Astrocyte (in vitro differentiated cells and primary cell): Measurements from ENCODE around the gene POLD2. TPM values are rescaled to one million over a fixed set of nuclear protein-coding genes. Genes with fewer than 3 reads are reported as not detected.

Experiments
- DNase-seq: peaks from one replicate; pipeline ENCODE4 v3.0.0-alpha.2; 2010; ENCODE audit warnings: low read depth
- FAIRE-seq: peaks from 2 replicates; lab custom pipeline; 2011; peaks lifted over from hg19 to GRCh38; lab: Jason Lieb, UNC
- H2AFZ ChIP-seq: 2 replicates; pipeline ENCODE4 v1.6.0; 2012; ENCODE audit warnings: low read depth, low read length, inconsistent platforms
- H3K27ac ChIP-seq: 2 replicates; pipeline ENCODE4 v1.5.1; 2011; ENCODE audit warnings: low read depth, low read length, inconsistent platforms
- H3K27me3 ChIP-seq: 2 replicates; pipeline ENCODE4 v1.6.0; 2011; ENCODE audit warnings: low read length, inconsistent platforms; ENCODE audit not compliant: insufficient read depth
- H3K36me3 ChIP-seq: 2 replicates; pipeline ENCODE4 v1.5.1; 2011; ENCODE audit warnings: low read length, inconsistent platforms; ENCODE audit not compliant: insufficient read depth
- H3K4me1 ChIP-seq: 2 replicates; pipeline ENCODE4 v1.5.1; 2011; ENCODE audit warnings: low read length, inconsistent platforms; ENCODE audit not compliant: insufficient read depth
- H3K4me2 ChIP-seq: 2 replicates; pipeline ENCODE4 v1.6.0; 2012; ENCODE audit warnings: low read length, inconsistent platforms
- H3K4me3 ChIP-seq: 2 replicates; pipeline ENCODE4 v1.5.1; 2011; ENCODE audit warnings: low read depth, mild to moderate bottlenecking, low read length, inconsistent platforms; ENCODE audit not compliant: insufficient read depth
- H3K79me2 ChIP-seq: 2 replicates; pipeline ENCODE4 v1.6.0; 2012; ENCODE audit warnings: mild to moderate bottlenecking, low read length, inconsistent platforms; ENCODE audit not compliant: insufficient read depth
- H3K9ac ChIP-seq: 2 replicates; pipeline ENCODE4 v1.6.0; 2012; ENCODE audit warnings: mild to moderate bottlenecking, low read length, inconsistent platforms
- H3K9me3 ChIP-seq: 2 replicates; pipeline ENCODE4 v1.5.1; 2012; ENCODE audit warnings: low read depth, mild to moderate bottlenecking, low read length, inconsistent platforms; ENCODE audit not compliant: insufficient read depth
- H4K20me1 ChIP-seq: 2 replicates; pipeline ENCODE4 v1.6.0; 2012; ENCODE audit warnings: low read length, inconsistent platforms; ENCODE audit not compliant: insufficient read depth
- H3K27ac Mint-ChIP-seq: one replicate; pipeline ENCODE4 v1.8.0; 2021; ENCODE audit warnings: mild to moderate bottlenecking, mixed read lengths; ENCODE audit not compliant: unreplicated experiment
- H3K27me3 Mint-ChIP-seq: one replicate; pipeline ENCODE4 v1.8.0; 2021; ENCODE audit warnings: low read depth, mixed read lengths; ENCODE audit not compliant: unreplicated experiment
- H3K36me3 Mint-ChIP-seq: one replicate; pipeline ENCODE4 v1.8.0; 2021; ENCODE audit warnings: low read depth, mixed read lengths; ENCODE audit not compliant: unreplicated experiment
- H3K4me1 Mint-ChIP-seq: one replicate; pipeline ENCODE4 v1.8.0; 2021; ENCODE audit warnings: low read depth, mixed read lengths; ENCODE audit not compliant: unreplicated experiment
- H3K4me3 Mint-ChIP-seq: one replicate; pipeline ENCODE4 v1.8.0; 2021; ENCODE audit warnings: mild to moderate bottlenecking, moderate library complexity, mixed read lengths; ENCODE audit not compliant: unreplicated experiment
- H3K9me3 Mint-ChIP-seq: one replicate; pipeline ENCODE4 v1.8.0; 2021; ENCODE audit warnings: mild to moderate bottlenecking, mixed read lengths; ENCODE audit not compliant: unreplicated experiment
- EZH2 ChIP-seq: IDR thresholded peaks from 2 replicates; pipeline ENCODE4 v1.6.1; 2012; ENCODE audit warnings: mild to moderate bottlenecking, low read length, inconsistent platforms; ENCODE audit not compliant: insufficient read depth
- total RNA-seq: library from RNA; stranded (reverse); gene quantifications from 2 replicates; pipeline ENCODE4 v1.2.1, GENCODE V29; 2021
- TF ChIP-seq, protein P1 (sequence below): IDR thresholded peaks from 2 replicates; pipeline ENCODE4 v1.5.1; 2011; ENCODE audit warnings: low read depth, mild to moderate bottlenecking, inconsistent platforms, low read length, moderate library complexity; ENCODE audit not compliant: insufficient read depth

POLD2 gene
- total RNA-seq, 1 donor from 2014 or later = 67.7 TPM

DNA sequence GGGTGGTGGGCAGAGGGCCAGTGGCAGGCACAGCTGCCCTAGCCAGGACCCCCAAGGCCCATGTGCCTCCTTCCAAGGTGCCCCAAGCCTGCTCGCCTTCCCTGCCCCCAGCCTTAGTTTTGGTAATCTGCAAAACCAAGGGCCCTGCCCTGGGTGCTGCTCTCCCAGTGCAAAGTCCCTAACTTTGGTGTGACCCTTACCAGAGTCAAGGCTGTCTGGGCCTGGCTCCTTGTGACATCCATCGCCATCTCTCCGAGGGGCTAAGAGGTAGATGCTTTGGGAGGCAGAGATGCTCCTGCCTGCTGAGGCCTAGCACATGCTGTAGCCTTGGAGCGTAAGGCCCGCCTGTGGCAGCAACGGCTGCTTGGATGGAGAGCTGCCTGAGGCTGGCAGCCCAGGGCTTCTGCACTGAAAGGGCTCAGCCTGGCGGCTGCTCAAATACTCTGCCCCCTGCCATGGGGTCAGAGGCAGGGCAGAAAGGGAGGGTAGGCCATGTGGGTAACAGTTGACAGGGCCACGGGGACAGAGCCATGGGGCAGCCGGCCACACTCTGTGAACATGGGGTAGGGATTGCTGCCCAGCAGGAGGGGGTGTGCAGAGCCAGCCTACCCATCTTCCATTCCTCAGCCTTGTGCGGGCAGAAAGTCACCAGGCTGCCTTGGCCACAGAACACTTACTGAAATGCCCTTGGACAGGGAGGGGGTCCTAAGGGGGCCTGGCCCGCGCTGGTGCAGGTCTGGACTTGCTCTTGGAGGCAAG lies 35.7 kb upstream of the POLD2 start:
- TF ChIP-seq, protein P1, sequence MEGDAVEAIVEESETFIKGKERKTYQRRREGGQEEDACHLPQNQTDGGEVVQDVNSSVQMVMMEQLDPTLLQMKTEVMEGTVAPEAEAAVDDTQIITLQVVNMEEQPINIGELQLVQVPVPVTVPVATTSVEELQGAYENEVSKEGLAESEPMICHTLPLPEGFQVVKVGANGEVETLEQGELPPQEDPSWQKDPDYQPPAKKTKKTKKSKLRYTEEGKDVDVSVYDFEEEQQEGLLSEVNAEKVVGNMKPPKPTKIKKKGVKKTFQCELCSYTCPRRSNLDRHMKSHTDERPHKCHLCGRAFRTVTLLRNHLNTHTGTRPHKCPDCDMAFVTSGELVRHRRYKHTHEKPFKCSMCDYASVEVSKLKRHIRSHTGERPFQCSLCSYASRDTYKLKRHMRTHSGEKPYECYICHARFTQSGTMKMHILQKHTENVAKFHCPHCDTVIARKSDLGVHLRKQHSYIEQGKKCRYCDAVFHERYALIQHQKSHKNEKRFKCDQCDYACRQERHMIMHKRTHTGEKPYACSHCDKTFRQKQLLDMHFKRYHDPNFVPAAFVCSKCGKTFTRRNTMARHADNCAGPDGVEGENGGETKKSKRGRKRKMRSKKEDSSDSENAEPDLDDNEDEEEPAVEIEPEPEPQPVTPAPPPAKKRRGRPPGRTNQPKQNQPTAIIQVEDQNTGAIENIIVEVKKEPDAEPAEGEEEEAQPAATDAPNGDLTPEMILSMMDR = no peak
- TF ChIP-seq EZH2 = no peak
- Histone ChIP-seq H3K36me3 (no peaks in the 10 kb centered on the region), H2AFZ (no peak overlapping the region), H3K27me3 (no peaks in the 10 kb centered on the region), H3K4me1 (peaks cover 11% of the 10 kb centered on the region), H3K79me2 (no peaks in the 10 kb centered on the region), H3K27ac (no peak overlapping the region), H3K4me3 (no peak overlapping the region), H3K9ac (no peak overlapping the region), H3K9me3 (no peaks in the 10 kb centered on the region), H3K4me2 (no peak overlapping the region), H4K20me1 (no peaks in the 10 kb centered on the region)
- Mint-ChIP-seq H3K4me3 (no peak overlapping the region), H3K36me3 (peaks cover 2% of the 10 kb centered on the region), H3K9me3 (no peaks in the 10 kb centered on the region), H3K27me3 (peaks cover 31% of the 10 kb centered on the region), H3K4me1 (peaks cover 20% of the 10 kb centered on the region), H3K27ac (no peak overlapping the region)
- FAIRE-seq = no peak
- DNase-seq = no peak

DNA sequence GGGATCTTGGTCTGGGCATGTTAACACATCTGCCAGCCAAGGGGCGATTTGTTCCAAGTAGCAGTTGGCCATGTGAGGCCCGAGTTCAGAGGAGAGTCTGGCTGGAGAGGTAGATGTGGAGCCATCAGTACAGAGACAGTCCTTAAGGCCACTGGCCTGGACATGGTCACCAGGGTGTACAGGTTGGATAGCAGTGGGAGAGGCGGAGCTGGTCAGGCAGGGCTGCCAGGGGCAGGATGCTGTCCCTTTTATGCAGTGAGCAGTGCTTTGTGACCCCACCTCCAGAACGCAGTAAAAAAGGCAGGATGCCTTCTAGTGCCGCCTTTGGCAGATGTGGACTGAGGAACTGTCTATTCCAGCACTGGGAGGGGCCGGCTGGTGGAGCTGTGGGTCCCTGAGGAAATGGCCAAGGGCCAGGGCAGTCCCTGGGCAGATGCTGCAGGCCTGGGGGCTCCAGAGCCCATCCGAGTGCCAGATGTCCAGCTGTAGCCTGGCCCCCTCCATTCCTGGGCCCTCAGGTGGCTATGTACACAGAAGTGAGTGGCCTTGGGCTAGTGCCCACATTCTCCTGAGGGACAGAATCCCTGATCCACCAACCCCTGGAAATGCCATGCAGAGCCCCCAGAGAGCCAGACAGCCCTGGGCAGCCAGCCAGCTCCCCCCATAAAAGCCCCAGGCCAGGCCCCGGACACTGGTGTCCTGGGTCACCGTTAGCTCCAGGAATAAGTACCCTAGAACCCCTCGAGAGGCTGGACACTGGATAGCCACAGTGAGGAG lies 34.9 kb upstream of the POLD2 start:
- H3K27me3 ChIP-seq = no peaks in the 10 kb centered on the region
- peaks cover 2% of the 10 kb centered on the region for H3K36me3 Mint-ChIP-seq
- H3K27ac Mint-ChIP-seq = no peak overlapping the region
- no peaks in the 10 kb centered on the region for H3K9me3 ChIP-seq
- peaks cover 4% of the 10 kb centered on the region for H3K4me1 ChIP-seq
- no peaks in the 10 kb centered on the region for H3K79me2 ChIP-seq
- peaks cover 12% of the 10 kb centered on the region for H3K4me1 Mint-ChIP-seq
- H3K4me2 ChIP-seq = no peak overlapping the region
- no peak overlapping the region for H3K9ac ChIP-seq
- DNase-seq (no peak), FAIRE-seq (no peak)
- no peak overlapping the region for H2AFZ ChIP-seq
- no peak for TF ChIP-seq EZH2
- TF ChIP-seq, protein P1 = no peak
- H3K4me3 Mint-ChIP-seq = peak overlapping the region; percentile 69
- H3K27me3 Mint-ChIP-seq = peaks cover 31% of the 10 kb centered on the region
- no peak overlapping the region for H3K27ac ChIP-seq
- no peaks in the 10 kb centered on the region for H4K20me1 ChIP-seq
- H3K9me3 Mint-ChIP-seq = no peaks in the 10 kb centered on the region
- H3K4me3 ChIP-seq = no peak overlapping the region
- H3K36me3 ChIP-seq = no peaks in the 10 kb centered on the region
